Activated CD8-positive, alpha-beta memory T cell treated with anti-CD3 and anti-CD28 coated beads for 36 hours (primary cell): ENCODE data around the gene GJB1. TPM values are rescaled to one million over a fixed set of nuclear protein-coding genes. Genes with fewer than 3 reads are reported as not detected.

ENCODE experiments used
- CTCF ChIA-PET: fragments of 350-600 bp; sonication (Branson Sonifier 250); formaldehyde crosslinking; loops from one replicate; lab custom pipeline; 2021; ENCODE audit warnings: antibody characterized with exemption; lab: Charles Lee
- POLR2A ChIA-PET: fragments of 350-600 bp; sonication (Branson Sonifier 250); formaldehyde crosslinking; loops from one replicate; lab custom pipeline; 2021; ENCODE audit warnings: antibody characterized with exemption; lab: Charles Lee
- total RNA-seq, 2 experiments: library from RNA; stranded (reverse); gene quantifications; one replicate each; pipeline ENCODE4 v1.2.3, GENCODE V29; 2021

Gene GJB1
- total RNA-seq, 2 experiments from 2014 or later = not detected

DNA sequence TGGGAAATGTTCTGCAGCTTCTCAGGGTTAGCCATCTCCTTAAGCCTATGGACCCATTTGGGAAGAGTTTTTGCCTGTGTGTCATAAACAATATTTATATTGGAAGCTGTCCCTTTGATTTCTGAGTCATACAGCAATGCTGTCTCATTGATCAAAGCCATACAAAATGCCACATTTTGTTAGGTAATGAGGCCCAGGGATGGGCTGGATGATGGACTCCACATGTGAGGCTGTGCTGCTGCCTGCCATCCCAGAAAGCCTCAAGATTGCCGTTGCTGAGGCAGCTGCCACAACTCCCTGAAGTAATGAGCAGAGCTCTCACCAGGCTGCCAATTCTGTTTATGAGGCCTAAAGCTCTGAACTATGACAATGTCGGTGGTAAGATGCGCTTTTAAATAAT lies 12.2 kb upstream of the GJB1 start:
- CTCF ChIA-PET = no interaction called here
- POLR2A ChIA-PET = interaction anchor here (0.6 kb wide), 1 partner anchor 13 kb away, joined by 4 read pairs; no protein-coding TSS in a partner anchor

DNA sequence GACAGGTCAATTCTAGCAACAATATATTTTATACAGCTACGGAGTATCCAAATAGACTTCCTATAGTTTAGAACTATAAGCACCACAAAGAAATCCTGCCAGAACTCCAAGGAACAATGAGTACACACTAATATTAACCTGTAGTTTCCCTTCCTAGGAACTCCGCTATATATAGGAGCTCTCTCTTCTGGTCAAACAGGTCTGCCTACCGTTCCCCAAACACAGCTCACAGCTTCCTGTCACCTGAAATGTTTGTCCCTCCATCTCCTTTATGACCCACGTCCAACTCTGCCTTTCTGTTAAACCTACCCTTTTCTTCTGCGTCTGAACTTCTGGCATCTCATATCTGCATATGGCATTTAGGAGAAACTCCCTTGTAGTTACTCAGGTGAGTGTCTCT lies 10.5 kb upstream of the GJB1 start:
- ChIA-PET CTCF (interaction anchor here (0.7 kb wide), 1 partner anchor 39 kb away, joined by 3 read pairs; no protein-coding TSS in a partner anchor), POLR2A (no interaction called here)

DNA sequence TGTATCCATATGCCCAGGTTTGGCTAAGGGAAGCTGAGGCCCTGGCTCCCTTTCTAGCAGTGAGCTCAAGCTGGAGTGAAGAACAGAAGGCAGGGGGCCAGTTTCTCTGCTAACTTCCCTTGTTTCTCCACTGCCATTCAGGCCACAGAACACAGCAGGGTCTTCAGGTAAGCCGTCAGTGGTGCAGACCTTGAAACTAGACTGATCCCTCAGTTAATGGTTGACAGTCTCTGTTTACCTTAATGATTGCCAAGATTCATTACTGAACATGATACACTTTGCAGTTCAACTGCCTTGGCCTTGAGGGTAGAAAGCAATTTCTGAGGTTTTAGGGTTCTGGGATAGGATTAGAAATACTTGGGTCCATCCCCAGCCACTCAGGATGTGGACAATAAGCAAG lies 8.9 kb upstream of the GJB1 start:
- CTCF ChIA-PET = no interaction called here

DNA sequence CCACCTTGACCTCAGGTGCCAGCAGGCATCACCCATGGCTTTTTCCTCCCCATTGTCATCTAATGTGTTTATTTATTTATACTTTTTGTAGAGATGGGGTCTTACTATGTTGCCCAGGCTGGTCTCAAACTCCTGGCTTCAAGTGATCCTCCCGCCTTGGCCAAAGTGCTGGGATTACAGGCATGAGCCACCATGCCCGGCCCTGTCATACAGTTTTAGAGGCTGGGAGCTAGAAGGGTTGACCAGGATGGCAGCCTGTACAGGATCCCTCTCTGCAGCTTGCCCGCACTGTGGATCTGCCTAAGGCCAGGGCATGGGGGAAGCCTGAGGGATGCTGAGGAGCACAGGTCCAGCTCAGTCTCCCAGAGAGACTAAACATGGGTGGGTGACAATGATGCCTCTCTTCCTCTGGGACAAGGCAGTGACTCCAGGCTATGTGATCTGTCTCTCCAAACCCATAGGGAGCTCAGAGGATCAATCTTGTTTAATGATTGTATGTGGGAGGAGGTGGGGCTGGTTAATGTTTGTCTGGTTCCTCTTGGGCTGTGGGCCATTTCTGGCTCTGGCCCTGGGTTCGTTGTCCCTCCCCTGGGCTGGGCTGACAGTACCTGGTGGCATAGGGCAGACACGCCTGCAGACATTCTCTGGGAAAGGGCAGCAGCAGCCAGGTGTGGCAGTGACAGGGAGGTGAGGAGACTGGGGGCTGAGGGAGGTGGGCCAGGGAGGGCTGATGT lies 8.3 kb upstream of the GJB1 start:
- ChIA-PET POLR2A (no interaction called here), CTCF (no interaction called here)

More for the DNA sequence above, 8.9 kb upstream of the GJB1 start:
- POLR2A ChIA-PET = no interaction called here

DNA sequence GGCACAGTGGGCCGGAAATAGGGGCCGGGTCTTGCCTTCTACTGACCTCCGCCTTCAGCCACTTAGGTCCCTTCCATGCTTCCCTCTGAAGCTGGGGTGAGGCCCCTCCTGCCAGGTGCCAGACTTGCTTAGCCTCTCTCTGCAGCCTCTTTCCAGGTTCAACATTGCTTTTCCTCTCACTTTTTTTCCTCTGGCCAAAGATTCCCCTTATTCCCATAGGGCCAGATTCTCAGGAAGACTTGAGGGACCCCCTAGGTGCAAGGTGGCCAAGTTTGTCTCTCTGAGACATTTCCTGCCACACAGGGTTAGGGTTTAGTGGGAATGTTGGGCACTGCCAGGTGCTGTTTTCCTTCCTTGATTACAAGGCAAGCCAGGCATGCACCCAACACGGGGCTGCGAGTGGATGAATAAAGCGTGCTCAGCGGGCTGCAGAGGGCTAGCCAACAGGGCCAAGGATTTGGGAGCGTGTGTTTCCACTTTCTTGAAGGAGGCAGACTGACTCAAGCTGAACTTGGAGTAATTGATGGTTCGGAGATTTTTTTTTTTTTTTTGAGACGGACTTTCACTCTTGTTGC lies 7.6 kb upstream of the GJB1 start:
- CTCF ChIA-PET = no interaction called here

DNA sequence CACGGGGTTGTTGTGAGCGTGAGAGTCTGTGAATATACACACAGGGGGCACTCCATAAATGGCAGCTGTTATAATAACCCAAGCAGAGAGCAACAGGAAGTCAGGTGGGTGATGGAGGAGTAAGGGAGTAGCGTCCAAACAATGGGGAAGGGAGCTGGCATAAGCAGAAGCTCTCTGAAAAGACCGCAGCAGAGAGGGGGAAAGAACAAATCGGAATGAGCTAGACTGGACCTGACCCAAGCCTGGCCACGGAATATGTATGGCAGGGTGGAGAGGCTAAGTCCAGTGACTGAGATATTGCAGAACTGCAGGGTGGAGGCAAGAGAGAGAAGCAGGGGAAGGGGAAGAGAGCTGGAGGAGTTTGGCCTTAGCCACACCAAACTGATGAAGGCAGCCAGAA lies 6.5 kb upstream of the GJB1 start:
- ChIA-PET CTCF (no interaction called here), POLR2A (no interaction called here)

More for the DNA sequence above, 7.6 kb upstream of the GJB1 start:
- POLR2A ChIA-PET = no interaction called here

DNA sequence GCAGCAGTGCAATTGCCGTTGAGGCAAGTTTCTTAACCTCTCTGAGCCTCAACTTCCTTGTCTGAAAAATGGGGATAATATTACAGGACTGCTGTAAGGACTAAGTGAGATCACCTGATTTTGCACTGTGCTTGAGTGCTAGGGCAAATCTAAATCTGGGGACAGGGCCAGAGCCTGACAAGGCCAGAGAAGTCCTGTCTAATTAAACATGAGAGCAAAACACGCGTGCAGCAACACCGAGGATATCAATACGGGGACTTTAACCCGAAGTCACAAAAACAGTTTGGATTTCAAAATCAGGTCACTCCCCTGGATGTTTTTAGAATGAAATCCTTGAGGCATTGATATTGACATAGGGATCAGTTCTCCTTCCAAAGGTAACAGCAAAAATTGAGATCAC lies 5.7 kb upstream of the GJB1 start:
- ChIA-PET CTCF (no interaction called here), POLR2A (no interaction called here)

DNA sequence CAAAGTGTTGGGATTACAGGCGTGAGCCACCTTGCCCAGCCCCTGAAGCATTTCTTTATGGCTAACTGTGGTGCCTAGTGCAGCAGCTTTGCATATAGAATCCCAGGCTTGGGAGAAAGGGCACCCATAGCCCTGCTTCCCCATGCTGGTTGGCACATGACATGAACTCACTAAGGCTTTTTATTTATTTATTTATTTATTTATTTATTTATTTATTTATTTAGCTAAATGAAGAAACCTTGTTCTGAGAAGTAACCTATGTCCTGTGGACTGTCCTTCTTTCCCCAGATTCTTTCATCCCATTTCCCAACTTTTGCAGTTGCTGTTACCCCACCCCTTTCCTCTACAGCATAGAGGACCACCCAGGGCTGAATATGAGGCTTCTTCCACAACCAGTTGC lies 1.9 kb upstream of the GJB1 start:
- ChIA-PET CTCF (no interaction called here), POLR2A (no interaction called here)

DNA sequence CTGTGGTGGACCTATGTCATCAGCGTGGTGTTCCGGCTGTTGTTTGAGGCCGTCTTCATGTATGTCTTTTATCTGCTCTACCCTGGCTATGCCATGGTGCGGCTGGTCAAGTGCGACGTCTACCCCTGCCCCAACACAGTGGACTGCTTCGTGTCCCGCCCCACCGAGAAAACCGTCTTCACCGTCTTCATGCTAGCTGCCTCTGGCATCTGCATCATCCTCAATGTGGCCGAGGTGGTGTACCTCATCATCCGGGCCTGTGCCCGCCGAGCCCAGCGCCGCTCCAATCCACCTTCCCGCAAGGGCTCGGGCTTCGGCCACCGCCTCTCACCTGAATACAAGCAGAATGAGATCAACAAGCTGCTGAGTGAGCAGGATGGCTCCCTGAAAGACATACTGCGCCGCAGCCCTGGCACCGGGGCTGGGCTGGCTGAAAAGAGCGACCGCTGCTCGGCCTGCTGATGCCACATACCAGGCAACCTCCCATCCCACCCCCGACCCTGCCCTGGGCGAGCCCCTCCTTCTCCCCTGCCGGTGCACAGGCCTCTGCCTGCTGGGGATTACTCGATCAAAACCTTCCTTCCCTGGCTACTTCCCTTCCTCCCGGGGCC lies 1.2 kb downstream of the GJB1 start:
- POLR2A ChIA-PET = interaction anchor here (0.6 kb wide), 2 partner anchors 41 to 397 kb away, joined by 4 read pairs; no protein-coding TSS in a partner anchor
- CTCF ChIA-PET = no interaction called here

DNA sequence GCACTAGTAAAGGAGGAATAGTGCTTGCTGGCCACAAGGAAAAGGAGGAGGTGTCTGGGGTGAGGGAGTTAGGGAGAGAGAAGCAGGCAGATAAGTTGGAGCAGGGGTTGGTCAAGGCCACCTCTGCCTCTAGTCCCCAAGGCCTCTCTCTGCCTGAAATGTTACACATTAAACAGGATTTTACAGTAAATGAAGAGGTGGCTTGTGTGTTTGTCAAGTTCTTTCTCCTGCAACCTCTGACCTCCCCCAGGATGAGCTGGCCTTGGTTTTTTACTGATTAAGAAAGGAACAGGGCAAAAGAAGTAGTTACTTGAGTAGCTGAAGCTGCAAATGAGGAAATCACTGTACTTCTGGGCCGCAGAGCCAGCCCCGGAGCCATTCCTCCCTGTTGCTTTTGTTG lies 2.0 kb downstream of the GJB1 start:
- ChIA-PET CTCF (no interaction called here), POLR2A (interaction anchor here (0.6 kb wide), 1 partner anchor 42 kb away, joined by 4 read pairs; no protein-coding TSS in a partner anchor)

DNA sequence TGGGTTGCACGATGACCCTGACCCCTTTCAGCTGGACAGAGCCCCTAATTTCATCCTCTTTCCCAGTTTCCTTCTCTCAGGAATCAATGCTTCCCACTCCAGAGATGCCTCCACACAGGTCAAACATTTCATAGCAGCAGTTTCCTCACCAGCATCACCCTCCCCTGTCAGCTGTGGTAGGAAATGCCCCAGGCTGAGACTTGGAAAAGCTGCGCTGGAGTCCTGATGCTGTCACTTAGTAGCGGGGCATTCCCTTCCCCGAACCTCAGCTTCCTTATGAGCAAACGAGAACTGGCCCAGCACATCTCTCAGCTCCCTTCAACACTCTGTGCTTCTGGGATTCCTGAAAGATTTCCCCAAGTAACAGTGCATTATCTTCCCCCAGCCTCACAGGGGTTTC lies 2.7 kb downstream of the GJB1 start:
- ChIA-PET CTCF (no interaction called here), POLR2A (no interaction called here)

DNA sequence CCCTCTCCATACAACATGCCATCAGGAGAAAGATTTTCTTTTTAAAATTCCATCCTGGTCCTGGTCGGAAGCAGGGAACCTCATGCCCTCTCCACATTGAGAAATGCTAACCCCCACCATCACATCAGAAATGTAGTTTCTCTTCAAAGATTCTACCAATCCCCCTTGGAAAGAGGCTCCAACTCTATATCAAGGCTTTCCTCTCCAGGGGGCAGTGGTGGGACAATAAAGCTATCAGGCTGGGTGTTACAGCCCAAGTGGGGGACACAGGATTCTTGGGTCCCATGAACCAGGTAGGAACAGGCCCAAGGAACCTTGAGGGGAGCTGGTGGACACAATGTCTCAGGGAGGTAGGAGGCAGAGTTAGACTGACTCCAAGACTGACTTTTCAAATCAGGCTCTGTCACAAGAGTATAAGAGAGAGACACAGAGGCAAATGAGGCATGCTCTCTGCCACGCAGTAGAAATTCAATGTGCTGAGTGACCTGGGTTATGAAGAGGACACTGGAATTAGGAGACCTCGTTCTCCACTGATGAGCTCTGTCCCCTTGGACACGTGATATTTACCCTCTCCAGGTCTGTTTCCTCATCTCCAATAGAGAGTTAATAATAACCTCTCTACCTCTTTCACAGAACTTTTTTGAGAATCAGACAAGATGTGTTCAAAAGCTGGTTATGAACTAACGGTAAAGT lies 4.5 kb downstream of the GJB1 start:
- ChIA-PET POLR2A (no interaction called here), CTCF (interaction anchor here (0.8 kb wide), 1 partner anchor 9 kb away, joined by 3 read pairs; no protein-coding TSS in a partner anchor)

DNA sequence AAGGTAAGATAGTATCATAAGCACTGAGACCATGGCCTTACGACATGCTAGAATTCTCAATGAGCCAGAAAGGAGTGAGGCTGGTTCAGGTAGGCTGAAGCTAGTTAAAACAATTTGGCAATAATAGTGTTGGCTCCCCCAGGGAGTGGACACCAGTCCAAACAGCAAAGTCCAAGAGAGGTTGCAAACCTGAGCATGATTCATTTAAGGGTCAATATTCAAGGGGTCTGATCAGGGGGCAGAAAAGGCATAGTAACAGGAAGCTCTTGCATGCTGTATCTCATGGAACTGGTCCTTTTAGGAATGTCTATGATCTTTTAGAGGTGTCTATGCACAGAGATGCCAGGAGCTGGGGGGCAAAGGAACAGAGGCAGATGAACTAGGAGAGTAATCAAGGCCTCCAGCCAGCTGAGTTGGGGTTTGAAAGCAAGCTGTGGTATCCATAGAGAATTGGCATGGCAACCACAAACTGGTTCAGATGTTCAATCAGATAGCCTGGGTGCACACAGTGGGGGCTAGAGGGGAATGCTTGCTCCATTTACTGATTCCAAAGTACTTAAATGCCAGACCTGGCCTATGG lies 5.1 kb downstream of the GJB1 start:
- POLR2A ChIA-PET = no interaction called here
- CTCF ChIA-PET = interaction anchor here (0.8 kb wide), 1 partner anchor 9 kb away, joined by 3 read pairs; no protein-coding TSS in a partner anchor

DNA sequence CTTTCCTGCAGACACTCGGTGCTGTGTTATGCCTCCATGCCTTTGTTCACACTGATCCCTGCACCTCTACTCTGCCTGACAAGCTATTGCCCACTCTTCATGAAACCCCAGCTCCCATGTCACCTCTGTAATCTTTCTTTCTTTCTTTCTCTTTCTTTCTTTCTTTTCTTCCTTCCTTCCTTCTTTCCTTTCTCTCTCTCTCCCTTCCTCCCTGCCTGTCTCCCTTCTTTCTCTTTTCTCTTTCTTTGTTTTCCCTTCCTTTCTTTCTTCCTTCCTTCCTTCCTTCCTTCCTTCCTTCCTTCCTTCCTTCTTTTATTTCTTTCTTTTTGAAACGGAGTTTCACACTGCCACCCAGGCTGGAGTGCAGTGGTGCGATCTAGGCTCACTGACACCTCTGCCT lies 12.5 kb downstream of the GJB1 start:
- POLR2A ChIA-PET = interaction anchor here (0.6 kb wide), 1 partner anchor 285 kb away, joined by 3 read pairs; no protein-coding TSS in a partner anchor
- CTCF ChIA-PET = no interaction called here

DNA sequence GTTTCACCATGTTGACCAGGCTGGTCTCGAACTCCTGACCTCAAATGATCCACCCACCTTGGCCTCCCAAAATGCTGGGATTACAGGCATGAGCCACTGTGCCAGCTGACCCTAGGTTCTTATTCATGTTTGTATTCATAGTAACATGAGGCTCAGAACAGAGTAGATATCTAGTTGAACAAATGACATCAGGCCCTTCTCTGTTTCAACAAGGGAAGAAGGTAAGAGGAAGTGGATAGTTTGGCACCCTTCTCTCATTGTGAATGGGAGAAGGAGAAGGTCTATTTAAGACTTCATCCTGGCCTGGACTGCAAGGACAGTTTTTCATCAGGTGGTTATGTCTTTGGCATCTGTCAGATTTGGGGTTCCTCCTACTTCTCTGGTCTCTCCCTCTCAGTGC lies 13.8 kb downstream of the GJB1 start:
- POLR2A ChIA-PET = no interaction called here
- CTCF ChIA-PET = no interaction called here

DNA sequence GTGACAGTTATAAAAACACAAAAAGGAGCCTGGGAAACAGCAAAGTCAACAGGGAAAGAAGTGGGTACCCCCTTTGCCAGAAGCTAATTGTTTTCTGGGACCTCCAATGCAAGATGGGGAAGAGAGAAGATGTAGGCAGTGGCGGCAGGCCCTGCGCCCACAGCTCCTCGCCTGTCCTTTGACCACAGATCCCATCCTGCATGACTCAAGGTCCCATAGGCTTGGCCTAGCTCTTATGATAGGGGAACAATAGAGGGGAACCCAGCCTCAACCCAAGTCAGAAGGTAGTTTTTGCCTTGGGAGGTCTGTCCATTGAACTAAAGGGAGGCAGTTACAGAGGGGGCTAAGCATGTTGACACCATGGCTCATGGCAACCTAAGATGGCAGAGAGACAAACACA lies 16.8 kb downstream of the GJB1 start:
- POLR2A ChIA-PET = no interaction called here
- CTCF ChIA-PET = no interaction called here

DNA sequence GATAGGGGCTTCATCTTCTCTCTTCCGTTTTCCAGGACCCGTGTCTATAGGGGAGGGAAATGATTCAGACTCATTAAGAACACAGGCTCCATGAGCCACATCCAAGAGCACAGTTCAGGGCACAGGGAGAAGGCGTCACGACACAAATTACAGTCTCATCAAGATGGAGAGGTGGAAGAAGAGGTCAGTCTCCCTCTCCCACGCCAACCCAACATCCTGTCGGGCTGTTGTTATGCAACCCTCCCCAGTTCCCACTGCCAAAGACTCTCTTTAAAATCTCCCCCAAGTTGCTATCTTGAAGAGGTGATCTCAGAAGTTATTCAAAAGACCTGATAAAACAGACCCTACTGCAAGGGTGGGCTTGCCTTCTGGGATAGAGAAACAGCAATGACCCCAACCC lies 18.3 kb downstream of the GJB1 start:
- ChIA-PET CTCF (no interaction called here), POLR2A (no interaction called here)

DNA sequence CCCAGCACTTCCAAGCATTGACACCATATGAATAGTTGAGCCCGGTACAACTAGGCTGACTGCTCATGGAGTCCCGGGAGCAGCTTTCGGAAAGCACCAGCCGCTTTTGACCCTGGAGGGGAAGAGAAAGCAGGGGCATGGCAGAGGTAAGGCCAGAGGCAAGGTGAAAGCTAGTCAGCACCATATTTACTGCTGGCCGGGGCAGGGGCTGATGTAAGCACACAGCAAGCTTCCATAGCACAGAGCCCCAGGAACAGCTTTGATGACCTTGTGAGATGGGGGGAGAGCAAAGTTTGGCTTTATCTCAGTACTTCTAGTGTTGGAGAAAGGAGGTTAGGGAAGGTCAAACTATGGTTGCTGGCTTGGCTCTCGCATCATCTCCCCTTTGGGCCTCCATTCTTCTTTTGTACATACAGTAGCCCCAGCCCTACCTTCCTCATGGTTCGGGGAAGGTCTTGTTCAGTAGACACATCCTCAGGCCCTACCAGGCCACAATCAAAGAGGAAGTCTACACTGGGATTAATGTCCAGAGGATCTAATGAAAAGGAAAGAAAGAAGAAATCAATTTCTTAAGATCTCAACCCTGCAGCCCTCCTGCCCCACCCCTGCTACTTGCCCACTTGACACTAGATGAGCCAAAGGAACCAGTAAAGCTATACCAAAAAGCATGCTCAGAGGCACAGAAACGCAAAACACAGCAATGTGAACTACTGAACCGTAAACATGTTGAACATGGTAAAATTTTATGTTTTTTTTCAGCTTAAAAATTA lies 21.5 kb downstream of the GJB1 start:
- ChIA-PET CTCF (no interaction called here), POLR2A (interaction anchor here (0.6 to 0.9 kb wide), 2 partner anchors 39 to 265 kb away, joined by 5 to 8 read pairs; partner anchors contain the start of gene NONO)

DNA sequence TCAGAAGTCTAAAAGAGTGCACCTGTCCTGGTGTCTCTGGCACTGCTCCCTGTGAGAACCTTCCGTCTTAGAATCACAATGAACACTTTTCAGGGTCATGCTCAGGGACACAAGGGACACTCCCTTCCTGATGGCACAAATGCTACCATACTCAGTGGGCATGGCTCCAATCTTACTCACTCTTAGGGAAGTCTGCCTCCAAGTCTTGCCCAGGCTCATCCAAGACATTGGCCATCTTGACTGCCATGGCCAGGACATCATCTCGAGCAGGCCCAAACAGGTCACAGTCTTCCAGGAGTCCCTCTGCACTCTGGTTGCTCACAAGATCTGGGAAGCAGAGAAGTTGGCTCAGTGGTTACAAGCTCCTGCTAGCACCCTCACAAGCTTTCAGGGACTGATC lies 22.1 kb downstream of the GJB1 start:
- ChIA-PET POLR2A (interaction anchor here (0.6 kb wide), 1 partner anchor 265 kb away, joined by 5 read pairs; no protein-coding TSS in a partner anchor), CTCF (interaction anchor here (0.6 kb wide), 1 partner anchor 71 kb away, joined by 5 read pairs; no protein-coding TSS in a partner anchor)
